T-cell (primary cell): ENCODE measurements around the gene F3. TPM values are rescaled to one million over a fixed set of nuclear protein-coding genes. Genes with fewer than 3 reads are reported as not detected.
A peak's percentile ranks its signal among the peaks of the same experiment; 100 is the strongest.

Source experiments
- ATAC-seq, 4 experiments: fragments of 200-7000 bp in 3 of 4; fragments of 150-1000 bp in 1 of 4; cut with Tn5 transposase; replicated peaks in 1 of 4; 1 replicate in 3 of 4; 2 replicates in 1 of 4; pipeline ENCODE4 v1.10.0; 2021; ENCODE audit warnings: moderate library complexity in 3 of 4, mild to moderate bottlenecking in 2 of 4, moderate number of reproducible peaks in 1 of 4
- CTCF ChIA-PET, 2 donors: fragments of 300-600 bp; sonication (Branson Sonifier 250); formaldehyde crosslinking; loops; one replicate each; lab custom pipeline; 2022; ENCODE audit warnings: antibody characterized with exemption in 2 of 2; lab: Charles Lee
- POLR2A ChIA-PET, 2 donors: fragments of 300-600 bp; sonication (Branson Sonifier 250); formaldehyde crosslinking; loops; one replicate each; lab custom pipeline; 2022; ENCODE audit warnings: antibody characterized with exemption in 2 of 2; lab: Charles Lee
- DNase-seq, 35 experiments: peaks; one replicate each; pipeline versions ENCODE4 v3.0.0 to v3.0.0-alpha.2; 2013 to 2023
- H3K27ac ChIP-seq: one replicate; pipeline ENCODE4 v1.5.1; 2013; ENCODE audit warnings: low read length
- H3K27me3 ChIP-seq, 2 experiments: replicated peaks in 1 of 2; 1 replicate in 1 of 2; 2 replicates in 1 of 2; pipeline versions ENCODE4 v1.6.1 to v1.7.0; 2013; ENCODE audit warnings: low read length in 1 of 2, mixed read lengths in 1 of 2; ENCODE audit not compliant: control insufficient read depth in 2 of 2, insufficient read depth in 2 of 2; ENCODE audit errors: extremely low read depth in 1 of 2
- H3K36me3 ChIP-seq, 2 donors: 1 replicate in 1 of 2; 2 replicates in 1 of 2; pipeline versions ENCODE4 v1.6.1 to v1.7.0; 2013; ENCODE audit warnings: low read length in 1 of 2; ENCODE audit not compliant: control insufficient read depth in 2 of 2, insufficient read depth in 1 of 2; ENCODE audit errors: extremely low read depth in 1 of 2
- H3K4me1 ChIP-seq, 2 experiments: 1 replicate in 1 of 2; 2 replicates in 1 of 2; pipeline versions ENCODE4 v1.6.1 to v1.7.0; 2013; ENCODE audit warnings: low read length in 2 of 2, mixed read lengths in 1 of 2; ENCODE audit not compliant: insufficient read depth in 2 of 2, control insufficient read depth in 1 of 2; ENCODE audit errors: extremely low read depth in 1 of 2
- H3K4me3 ChIP-seq, 2 donors: 1 replicate in 1 of 2; 2 replicates in 1 of 2; pipeline versions ENCODE4 v1.5.1 to v1.7.0; 2013; ENCODE audit warnings: mild to moderate bottlenecking in 2 of 2, low read length in 1 of 2, moderate library complexity in 1 of 2; ENCODE audit not compliant: control insufficient read depth in 1 of 2; ENCODE audit errors: extremely low read depth in 1 of 2
- H3K9me3 ChIP-seq: 2 replicates; pipeline ENCODE4 v1.7.0; 2013
- H3K27ac Mint-ChIP-seq, 2 donors: one replicate each; pipeline ENCODE4 v1.8.0; 2020 to 2021; ENCODE audit warnings: mild to moderate bottlenecking in 2 of 2, mixed read lengths in 2 of 2
- H3K27me3 Mint-ChIP-seq, 2 donors: one replicate each; pipeline ENCODE4 v1.8.0; 2021 to 2022; ENCODE audit warnings: mixed read lengths in 2 of 2
- H3K36me3 Mint-ChIP-seq: one replicate; pipeline ENCODE4 v1.8.0; 2021; ENCODE audit warnings: mixed read lengths
- H3K4me1 Mint-ChIP-seq, 3 donors: one replicate each; pipeline ENCODE4 v1.8.0; 2020 to 2022; ENCODE audit warnings: mixed read lengths in 3 of 3, mild to moderate bottlenecking in 1 of 3
- H3K4me3 Mint-ChIP-seq, 3 donors: one replicate each; pipeline ENCODE4 v1.8.0; 2020 to 2022; ENCODE audit warnings: mild to moderate bottlenecking in 3 of 3, mixed read lengths in 3 of 3, moderate library complexity in 3 of 3
- H3K9me3 Mint-ChIP-seq, 3 donors: one replicate each; pipeline ENCODE4 v1.8.0; 2020 to 2022; ENCODE audit warnings: mixed read lengths in 3 of 3
- WGBS: methylation state at CpG from one replicate; pipeline ENCODE4 v1.1.5; 2013; ENCODE audit warnings: missing lambda C conversion rate; ENCODE audit not compliant: insufficient coverage; 5-methylcytosine and 5-hydroxymethylcytosine counted together
- total RNA-seq, 35 experiments: library from RNA in 6 of 35; stranded (reverse) in 6 of 35; fragments of 120-200 nt in 1 of 35; gene quantifications; one replicate each; pipeline versions ENCODE4 v1.2.1 to v1.2.4 and lab custom pipeline; 2013 to 2026

The F3 gene
- total RNA-seq, 5 donors from 2014 or later (not counting 1 experiment from before 2014, with no cell fraction given): 0.29 to 1.0 (median 0.66) TPM; not detected in 2

DNA sequence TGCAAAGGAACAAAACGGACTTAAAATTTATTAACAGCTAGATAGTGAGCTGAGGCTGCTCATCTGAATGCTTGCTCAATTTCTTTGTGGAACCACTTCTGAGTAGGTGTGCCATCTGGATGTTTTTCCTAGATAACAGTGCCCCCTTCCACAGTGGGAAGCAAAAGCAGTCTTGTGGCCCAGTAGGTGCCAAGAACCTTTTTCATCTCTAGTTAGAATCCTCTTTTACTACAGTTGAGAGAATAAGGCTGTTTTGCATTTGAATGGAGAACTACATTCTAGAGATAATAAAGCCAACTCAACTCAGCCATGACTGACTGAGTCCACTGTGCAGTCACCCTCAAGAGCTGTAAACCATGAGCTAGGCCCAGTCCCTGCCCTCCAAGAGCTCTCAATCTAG lies 13.3 kb downstream of the F3 start:
- Histone ChIP-seq H3K36me3 (no peaks in the 10 kb centered on the region), H3K9me3 (no peaks in the 10 kb centered on the region), H3K4me3 (no peak overlapping the region), H3K27ac (no peak overlapping the region), H3K27me3 (no peaks in the 10 kb centered on the region), H3K4me1 (no peaks in the 10 kb centered on the region)
- Mint-ChIP-seq H3K9me3 (peaks cover 0 to 7% (median 0%) of the 10 kb centered on the region in 3 donors), H3K36me3 (no peaks in the 10 kb centered on the region), H3K27me3 (peaks cover 3 to 6% of the 10 kb centered on the region in 2 donors), H3K4me1 (no peaks in the 10 kb centered on the region), H3K27ac (no peak overlapping the region), H3K4me3 (no peak overlapping the region)
- ChIA-PET CTCF (no interaction called here), POLR2A (no interaction called here)
- WGBS: 100% methylated on average over 1 of the region's 1 CpG
- ATAC-seq (no peak), DNase-seq (no peak)

DNA sequence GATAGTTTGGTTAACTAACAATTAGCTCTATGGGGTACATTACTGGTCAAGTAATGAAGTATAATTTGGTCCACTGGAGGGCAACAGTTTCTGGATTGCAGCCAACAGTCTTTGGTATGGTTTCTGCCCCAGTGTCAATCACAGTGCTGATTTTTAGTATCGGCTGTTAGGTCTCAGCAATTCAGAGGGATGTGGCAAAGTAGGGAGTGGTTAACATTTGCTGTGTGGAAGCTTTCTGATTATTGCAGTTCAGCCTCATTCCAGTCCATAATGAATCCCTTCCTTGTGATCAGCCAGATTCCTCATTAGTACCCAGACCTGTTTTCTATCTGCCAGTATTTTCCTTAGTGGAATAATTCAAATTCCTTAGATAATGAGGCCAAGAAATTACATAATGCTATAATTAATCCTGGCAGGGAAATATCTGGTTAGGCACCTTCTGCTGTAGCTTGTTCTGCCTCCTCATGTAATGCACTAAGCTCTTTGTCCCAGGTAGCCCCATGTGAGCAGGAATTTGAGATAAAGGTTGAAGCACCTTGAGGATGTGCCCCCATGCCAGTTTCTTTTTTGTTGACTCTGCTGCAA lies 14.0 kb downstream of the F3 start:
- Histone ChIP-seq H3K4me1 (no peaks in the 10 kb centered on the region), H3K4me3 (no peak overlapping the region), H3K27ac (no peak overlapping the region), H3K27me3 (no peaks in the 10 kb centered on the region), H3K9me3 (no peaks in the 10 kb centered on the region), H3K36me3 (no peaks in the 10 kb centered on the region)
- H3K9me3 Mint-ChIP-seq: peaks cover 0 to 7% (median 0%) of the 10 kb centered on the region in 3 donors
- no peaks in the 10 kb centered on the region for H3K4me1 Mint-ChIP-seq
- ChIA-PET CTCF (no interaction called here), POLR2A (no interaction called here)
- H3K36me3 Mint-ChIP-seq: no peaks in the 10 kb centered on the region
- DNase-seq: no peak
- no peak overlapping the region for H3K4me3 Mint-ChIP-seq
- WGBS: no CpG with 5 or more reads among the region's 1 CpG
- H3K27ac Mint-ChIP-seq: no peak overlapping the region
- peaks cover 3 to 6% of the 10 kb centered on the region in 2 donors for H3K27me3 Mint-ChIP-seq
- no peak for ATAC-seq

DNA sequence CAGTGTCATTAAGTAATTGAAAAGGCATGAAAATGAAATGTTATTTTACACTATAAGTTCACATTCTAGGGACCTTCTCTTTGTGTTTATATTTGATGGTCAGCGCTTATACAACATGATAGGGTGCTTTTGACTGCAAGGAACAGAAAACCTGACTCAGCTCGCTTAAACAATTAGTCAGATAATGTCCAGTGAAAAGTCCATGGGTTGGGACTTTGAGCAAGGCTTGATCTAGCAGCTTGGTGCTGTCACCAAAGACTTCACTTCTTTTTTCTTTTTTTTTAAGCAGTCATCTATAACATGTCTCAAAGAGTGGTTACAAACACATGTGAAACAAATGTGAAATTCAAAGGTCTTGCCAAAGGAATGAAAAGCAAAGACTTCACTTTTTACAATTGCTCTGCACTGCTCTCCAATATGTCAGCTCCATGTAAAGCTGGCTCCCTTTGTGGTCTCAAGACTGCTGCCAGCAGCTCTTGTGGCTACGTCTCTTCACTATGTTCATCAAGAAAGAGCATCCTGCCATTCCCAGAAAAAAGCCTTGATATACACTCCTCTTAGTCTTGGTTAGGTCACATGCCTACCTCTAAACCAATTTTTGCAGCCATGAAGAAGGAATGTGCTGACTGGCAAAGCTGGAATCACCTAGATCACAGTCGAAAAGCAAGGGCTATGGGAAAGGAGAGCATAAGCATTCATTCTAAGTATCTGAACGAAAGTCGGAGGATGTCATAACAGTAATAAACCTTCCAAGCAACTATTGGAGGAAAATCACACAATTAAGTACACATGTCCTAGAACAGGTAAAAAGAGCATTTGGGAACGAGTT lies 15.2 kb downstream of the F3 start:
- no peaks in the 10 kb centered on the region for H3K36me3 ChIP-seq
- Mint-ChIP-seq H3K9me3 (peaks cover 0 to 7% (median 0%) of the 10 kb centered on the region in 3 donors), H3K4me1 (no peaks in the 10 kb centered on the region), H3K27ac (no peak overlapping the region), H3K36me3 (no peaks in the 10 kb centered on the region), H3K27me3 (peaks cover 0 to 6% of the 10 kb centered on the region in 2 donors), H3K4me3 (no peak overlapping the region)
- no peaks in the 10 kb centered on the region for H3K9me3 ChIP-seq
- no peaks in the 10 kb centered on the region for H3K27me3 ChIP-seq
- CTCF ChIA-PET: no interaction called here
- H3K4me3 ChIP-seq: no peak overlapping the region
- ATAC-seq (no peak), DNase-seq (no peak)
- POLR2A ChIA-PET: no interaction called here
- no peaks in the 10 kb centered on the region for H3K4me1 ChIP-seq
- 92% methylated on average over 2 of the region's 7 CpGs for WGBS
- no peak overlapping the region for H3K27ac ChIP-seq

DNA sequence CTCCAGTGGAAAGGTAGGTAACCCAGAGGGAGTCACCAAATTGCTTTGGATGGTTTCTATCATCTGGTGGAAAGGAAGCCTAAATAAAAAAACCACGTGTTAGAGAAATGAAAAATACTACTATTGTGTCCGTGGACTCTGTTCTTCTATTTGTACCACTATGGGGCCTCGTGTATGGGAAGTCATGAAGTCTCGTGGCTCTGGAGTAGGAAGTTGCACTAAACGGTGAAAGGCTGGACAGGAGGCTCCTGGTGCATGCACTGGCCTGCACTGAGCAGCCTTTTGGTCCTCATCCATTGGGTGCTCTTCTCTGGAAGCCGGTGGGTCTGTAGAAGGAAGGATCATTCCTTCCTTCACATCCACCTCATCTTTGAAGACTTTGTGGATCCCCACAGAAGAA lies 17.0 kb downstream of the F3 start:
- CTCF ChIA-PET: no interaction called here

DNA sequence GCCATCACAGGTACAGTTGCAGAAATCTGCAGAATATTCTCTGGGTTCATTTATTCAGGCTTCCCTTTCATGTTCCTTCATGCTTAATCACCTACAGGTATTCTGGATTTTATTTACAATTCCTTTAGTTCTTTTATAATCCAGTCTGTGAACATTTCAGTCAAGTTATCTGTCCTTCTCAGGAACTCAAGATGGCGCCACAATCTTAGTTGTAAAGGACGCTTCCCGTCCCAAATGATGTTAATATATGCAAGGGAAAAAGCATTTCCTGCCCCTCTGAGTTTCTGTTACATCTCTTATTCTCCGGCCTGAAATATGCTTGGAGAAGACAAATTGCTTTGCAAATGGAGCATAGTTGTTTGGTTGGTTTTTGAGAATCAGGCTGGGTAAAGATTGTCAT lies 19.3 kb downstream of the F3 start:
- ChIA-PET CTCF (no interaction called here), POLR2A (no interaction called here)
- no peak overlapping the region for H3K4me3 Mint-ChIP-seq
- H3K9me3 Mint-ChIP-seq: peaks cover 0 to 7% (median 0%) of the 10 kb centered on the region in 3 donors
- DNase-seq: peak in 1 of 35 experiments; percentile 1
- no peak for ATAC-seq
- no peaks in the 10 kb centered on the region for H3K4me1 Mint-ChIP-seq
- H3K27me3 Mint-ChIP-seq: no peaks in the 10 kb centered on the region
- Histone ChIP-seq H3K36me3 (peaks cover 0 to 5% of the 10 kb centered on the region in 2 donors), H3K27me3 (no peaks in the 10 kb centered on the region), H3K9me3 (no peaks in the 10 kb centered on the region), H3K4me1 (no peaks in the 10 kb centered on the region), H3K27ac (no peak overlapping the region), H3K4me3 (no peak overlapping the region)
- H3K36me3 Mint-ChIP-seq: peaks cover 16% of the 10 kb centered on the region
- WGBS: no CpG with 5 or more reads among the region's 4 CpGs
- H3K27ac Mint-ChIP-seq: no peak overlapping the region

More for the DNA sequence above, 17.0 kb downstream of the F3 start:
- Histone ChIP-seq H3K4me1 (no peaks in the 10 kb centered on the region), H3K4me3 (no peak overlapping the region), H3K27me3 (no peaks in the 10 kb centered on the region), H3K27ac (no peak overlapping the region), H3K36me3 (no peaks in the 10 kb centered on the region), H3K9me3 (no peaks in the 10 kb centered on the region)
- H3K4me1 Mint-ChIP-seq: no peaks in the 10 kb centered on the region
- H3K27me3 Mint-ChIP-seq: peaks cover 0 to 6% of the 10 kb centered on the region in 2 donors
- H3K9me3 Mint-ChIP-seq: peaks cover 0 to 7% (median 0%) of the 10 kb centered on the region in 3 donors
- no peak for DNase-seq
- peaks cover 4% of the 10 kb centered on the region for H3K36me3 Mint-ChIP-seq
- no peak overlapping the region for H3K27ac Mint-ChIP-seq
- WGBS: no CpG with 5 or more reads among the region's 6 CpGs
- H3K4me3 Mint-ChIP-seq: no peak overlapping the region
- ATAC-seq: no peak
- POLR2A ChIA-PET: no interaction called here

- H3K4me1 ChIP-seq: no peaks in the 10 kb centered on the region
- CTCF ChIA-PET: no interaction called here
- Mint-ChIP-seq H3K27ac (no peak overlapping the region), H3K4me3 (no peak overlapping the region), H3K27me3 (no peaks in the 10 kb centered on the region), H3K36me3 (peaks cover 36% of the 10 kb centered on the region), H3K4me1 (no peaks in the 10 kb centered on the region), H3K9me3 (no peaks in the 10 kb centered on the region)
- no peak overlapping the region for H3K27ac ChIP-seq
- H3K36me3 ChIP-seq: peaks cover 0 to 8% of the 10 kb centered on the region in 2 donors
- no peaks in the 10 kb centered on the region for H3K27me3 ChIP-seq
- no CpG with 5 or more reads among the region's 2 CpGs for WGBS
- ATAC-seq: no peak
- POLR2A ChIA-PET: no interaction called here
- no peaks in the 10 kb centered on the region for H3K9me3 ChIP-seq
- H3K4me3 ChIP-seq: no peak overlapping the region
- no peak for DNase-seq
Measured at GRCh38 chr1:94519351-94519750, 22.2 kb downstream of the F3 start.
